Stimulated activated CD4-positive, alpha-beta T cell treated with anti-CD3 and anti-CD28 coated beads, Interleukin-12 subunit alpha, Interleukin-12 subunit beta, amount 100 ng/mL, for 4 hours (primary cell): ENCODE measurements around the gene COTL1.

Experiments used
- DNase-seq: peaks from one replicate; pipeline ENCODE4 v3.0.0-alpha.2; 2020

COTL1 gene

DNA sequence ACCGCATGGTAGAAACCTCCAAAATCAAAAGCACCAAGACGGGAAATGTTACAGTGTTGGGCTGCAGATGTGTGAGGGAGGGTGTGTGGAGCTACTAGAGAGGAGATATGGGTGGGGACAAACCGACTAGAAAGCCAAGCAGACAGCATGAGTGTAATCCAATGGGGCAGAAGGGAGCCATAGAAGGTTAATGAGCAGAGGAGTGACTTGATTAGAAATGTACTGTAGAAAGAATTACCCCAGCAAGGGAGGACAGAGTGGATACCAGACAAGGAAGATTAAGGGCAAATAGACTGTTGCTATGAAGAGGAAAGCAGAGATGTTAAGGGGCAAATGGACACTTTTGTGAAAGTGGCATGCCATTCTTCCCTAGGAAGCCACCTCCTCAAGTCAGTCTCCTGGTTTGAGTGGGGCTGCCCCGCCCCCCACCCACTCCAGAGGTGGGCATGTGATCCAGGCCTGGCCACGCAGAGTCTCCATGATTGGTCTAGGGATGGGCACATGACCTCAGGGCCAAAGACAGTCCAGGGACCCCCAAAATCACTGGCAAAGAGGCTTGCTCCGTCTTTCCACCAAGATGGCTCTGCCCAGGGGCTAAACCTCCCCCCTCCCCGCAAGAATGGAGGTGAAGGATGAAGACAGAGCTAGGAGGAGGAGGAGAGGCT is 4.3 kb downstream of the COTL1 start:
- no peak for DNase-seq

DNA sequence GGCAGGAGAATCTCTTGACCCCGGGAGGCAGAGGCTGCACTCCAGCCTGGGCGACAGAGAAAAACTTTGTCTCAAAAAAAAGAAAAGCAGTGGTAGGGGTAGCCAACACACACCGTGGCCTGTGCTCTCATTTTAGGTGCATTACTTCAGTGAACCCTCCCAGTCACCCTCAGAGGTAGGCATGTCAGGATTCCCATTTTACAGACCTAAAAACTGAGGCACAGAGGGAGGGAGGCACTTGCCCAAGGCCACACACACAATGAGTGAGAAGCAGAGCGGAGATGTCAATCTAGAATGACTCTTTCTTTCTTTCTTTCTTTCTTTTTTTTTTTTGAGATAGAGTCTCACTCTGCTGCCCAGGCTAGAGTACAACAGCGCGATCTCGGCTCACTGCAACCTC is 5.2 kb downstream of the COTL1 start:
- DNase-seq = no peak

DNA sequence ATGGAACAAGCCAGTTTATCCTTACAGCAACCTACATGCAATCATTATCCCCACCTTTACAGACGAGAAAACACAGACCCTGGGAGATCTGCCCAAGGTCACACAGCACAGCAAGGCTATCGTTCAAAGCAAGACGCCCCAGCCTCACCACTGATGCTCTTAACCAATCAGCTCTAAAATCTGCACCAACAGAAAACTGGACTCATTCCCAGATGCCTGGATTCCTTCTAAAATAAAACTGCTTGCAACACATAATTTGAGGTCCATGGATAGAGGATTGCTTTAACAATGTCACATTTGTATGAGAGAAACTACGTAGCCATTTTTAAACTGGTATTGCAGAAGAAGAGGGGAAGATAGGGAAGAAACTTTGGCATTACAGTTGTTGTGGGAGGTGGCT is 6.8 kb downstream of the COTL1 start:
- no peak for DNase-seq

DNA sequence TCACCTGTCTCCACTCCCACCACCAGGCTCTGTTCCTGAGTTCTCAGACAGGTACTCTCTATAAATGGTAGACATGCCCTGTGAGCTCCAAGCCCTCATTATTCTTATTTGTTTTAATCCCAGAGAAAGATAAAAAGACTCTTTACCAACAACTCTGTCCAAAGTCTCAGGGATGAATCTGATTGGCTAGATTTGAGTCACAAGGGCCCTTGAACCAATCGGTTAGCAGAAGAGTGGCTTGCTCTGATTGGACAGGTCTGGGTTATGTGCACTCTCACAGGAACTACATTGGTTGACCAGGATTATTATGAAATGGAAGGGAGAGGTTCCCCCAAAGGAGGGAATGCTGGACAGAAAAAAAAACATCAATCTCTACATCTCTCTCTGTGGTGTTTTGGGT is 7.5 kb downstream of the COTL1 start:
- no peak for DNase-seq

DNA sequence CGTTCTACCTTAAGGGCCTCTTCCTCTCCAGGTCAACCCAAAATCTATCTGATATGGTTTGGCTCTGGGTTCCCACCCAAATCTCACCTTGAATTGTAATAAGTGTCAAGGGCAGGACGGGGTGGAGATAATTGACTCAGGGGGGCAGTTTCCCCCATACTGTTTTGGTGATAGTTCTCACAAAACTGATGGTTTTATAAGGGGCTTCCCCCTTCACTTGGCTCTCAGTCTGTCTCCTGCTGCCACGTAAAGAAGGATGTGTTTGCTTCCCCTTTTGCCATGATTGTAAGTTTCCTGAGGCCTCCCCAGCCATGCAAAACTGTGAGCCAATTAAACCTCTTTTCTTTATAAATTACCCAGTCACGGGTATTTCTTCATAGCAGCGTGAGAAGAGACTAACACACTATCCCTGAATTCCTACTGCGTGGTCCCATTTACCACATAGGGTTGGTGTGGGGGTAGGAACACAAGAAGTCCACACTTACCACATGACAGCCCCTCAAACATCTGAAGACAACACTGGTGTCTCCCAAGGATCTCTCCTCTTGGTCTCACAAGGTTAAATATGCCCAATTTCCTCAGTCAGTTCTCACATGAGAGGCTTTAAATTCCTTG is 8.2 kb downstream of the COTL1 start:
- DNase-seq = no peak

DNA sequence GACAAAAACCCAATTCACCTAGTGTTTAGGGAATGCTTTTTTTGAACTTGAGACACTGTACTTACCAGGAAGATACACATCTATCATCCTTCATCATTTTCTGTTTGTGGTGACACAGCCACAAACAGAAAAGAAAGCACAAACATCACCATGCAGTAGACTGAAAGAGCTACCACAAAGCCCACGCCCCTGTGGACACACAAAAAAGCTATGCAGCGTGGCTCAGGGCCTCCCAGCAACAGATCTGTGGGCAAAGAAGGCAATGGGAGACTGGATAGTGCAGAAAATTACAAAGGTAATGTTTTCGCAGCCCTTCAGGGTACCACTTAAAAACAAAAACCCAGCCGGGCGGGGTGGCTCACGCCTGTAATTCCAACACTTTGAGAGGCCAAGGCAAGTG is 9.6 kb downstream of the COTL1 start:
- DNase-seq = no peak

DNA sequence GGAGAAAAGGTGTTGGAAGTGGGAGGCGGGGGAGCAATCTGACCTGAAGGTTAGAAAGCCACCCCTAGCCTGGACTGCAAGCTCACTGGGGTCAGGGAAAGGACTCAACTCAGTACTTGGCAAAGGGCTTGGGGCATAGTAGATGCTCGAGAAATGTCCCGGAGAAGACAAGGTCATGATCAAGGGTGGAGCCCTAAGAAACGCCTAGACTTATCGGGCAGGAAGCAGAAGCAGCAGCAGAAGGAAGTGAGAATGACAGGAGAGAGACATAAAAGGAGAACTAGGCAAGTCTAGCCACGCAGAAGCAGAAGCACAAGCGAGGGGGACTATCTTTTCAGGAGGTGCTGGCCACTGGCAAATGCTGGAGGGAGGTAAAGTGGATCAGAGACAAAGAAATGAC is 10.2 kb downstream of the COTL1 start:
- no peak for DNase-seq

DNA sequence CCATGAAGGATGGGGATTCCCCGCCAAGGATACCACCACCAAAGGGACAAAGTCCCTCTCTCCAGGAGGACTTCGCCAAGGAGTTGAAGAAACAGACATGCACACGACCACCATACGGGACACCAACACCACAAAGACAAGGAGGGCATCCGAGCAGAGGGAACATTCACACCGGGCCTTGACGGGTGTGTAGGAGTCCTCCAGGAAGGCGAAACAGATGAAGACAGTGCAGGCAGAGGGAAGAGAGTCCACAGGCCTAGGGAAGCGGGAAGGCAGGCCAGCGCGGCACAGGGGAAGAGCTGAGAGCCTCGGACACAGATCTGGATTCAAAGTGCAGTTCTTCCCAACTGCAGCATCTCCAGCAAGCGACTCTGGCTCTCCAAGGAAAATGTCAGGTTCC is 10.8 kb downstream of the COTL1 start:
- DNase-seq = no peak

DNA sequence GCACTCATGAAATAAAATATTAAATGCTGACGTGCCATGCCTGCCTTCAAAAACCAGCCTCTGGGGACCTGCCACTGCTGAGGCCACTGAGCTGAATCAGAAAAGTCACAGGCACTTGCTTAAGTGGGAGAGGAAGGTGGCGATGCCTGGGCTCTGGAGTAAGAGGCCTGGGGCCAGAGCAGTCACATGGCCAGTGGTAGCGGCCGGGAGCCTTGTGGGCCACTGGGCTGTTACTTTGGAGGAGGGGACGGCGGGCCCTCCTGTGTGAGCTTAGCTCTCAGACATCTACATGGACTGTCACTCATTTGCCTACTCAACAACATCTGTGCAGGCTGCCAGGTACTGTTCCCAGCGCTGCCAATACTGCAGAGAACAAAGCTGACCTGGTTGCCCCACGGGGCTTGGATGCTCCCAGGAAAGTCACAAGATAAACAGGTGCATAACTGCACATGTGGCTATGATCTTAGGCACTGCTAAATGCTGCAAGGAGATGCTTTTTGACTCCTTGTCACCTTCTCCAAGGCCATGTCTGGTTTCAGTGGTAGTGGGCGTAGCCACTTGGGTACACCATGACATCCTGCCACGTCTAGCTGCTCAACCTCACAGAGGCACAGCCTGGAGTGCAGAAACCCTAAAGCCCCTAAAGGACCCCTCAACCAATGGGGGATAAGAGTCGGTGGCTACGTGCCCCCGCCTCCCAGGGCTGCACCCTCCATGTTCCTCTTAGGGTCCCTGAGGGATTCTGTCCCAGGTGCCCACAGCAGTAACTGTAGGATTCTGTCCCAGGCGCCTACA is 11.6 kb downstream of the COTL1 start:
- no peak for DNase-seq

DNA sequence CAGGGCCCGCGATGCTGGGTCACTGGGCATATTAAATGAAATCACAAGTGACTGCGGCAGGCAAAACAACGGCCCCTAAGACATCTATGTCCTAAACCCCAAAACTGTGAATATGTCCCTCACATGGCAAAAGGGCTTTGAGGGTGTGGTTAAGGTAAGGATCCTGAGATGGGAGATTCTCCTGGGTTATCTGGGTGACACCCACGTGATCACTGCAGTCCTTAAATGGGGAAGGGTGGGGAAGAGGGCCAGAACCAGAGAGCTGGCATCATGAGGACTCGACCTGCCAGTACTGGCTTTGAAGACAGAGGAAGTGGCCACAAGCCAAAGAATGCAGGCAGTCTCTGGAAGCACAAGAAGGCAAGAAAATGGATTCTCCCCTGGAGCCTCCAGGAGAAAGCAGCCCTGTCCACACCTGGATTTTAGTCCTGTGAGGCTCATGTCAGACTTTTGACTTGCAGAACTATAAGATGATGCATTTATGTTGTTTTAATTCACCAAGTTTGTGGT is 12.5 kb downstream of the COTL1 start:
- DNase-seq = no peak

DNA sequence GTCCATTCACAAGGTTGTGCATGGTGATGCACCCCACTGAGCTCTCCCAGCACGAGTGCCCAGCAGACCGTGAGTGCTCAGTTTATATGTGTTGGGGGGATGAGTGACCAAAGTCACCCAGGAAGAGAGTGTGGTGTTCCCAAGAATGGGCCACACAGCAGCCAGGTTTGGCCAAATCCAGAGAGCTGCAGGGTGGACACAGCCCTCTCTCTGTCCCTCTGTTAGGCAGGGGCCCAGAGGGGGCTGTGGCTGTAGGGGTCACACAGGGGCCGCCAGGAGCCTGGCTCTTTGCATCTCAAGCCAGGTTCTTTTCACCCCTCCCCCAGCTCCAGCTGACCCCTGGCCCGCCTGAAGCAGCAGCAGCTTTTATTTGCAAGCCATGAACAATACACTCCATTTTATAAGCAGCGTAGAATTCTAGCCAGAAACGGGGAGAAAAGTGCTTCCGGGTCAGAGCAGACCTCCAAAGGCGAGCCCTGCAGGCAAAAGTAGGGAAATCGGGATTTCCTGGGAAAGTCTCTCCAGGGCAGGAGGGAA is 13.3 kb downstream of the COTL1 start:
- DNase-seq = no peak

DNA sequence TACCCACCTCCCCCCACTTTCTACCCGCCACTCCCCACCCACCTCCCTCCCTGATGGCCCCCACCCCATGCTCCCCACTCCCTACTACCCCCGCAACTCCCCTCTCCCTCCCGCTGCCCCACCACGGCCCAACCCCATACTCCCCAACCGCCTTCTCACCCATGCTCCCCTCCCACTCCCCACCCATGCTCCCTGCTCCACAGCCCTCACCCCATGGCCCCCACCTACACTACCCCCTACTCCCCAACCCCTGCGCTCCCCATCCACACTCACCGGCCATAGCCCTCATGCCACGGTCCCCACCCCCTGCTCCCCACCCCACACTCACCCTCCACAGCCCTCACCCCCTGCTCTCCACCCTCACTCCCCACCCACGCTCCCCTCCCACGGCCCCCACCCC is 13.9 kb downstream of the COTL1 start:
- DNase-seq = no peak

DNA sequence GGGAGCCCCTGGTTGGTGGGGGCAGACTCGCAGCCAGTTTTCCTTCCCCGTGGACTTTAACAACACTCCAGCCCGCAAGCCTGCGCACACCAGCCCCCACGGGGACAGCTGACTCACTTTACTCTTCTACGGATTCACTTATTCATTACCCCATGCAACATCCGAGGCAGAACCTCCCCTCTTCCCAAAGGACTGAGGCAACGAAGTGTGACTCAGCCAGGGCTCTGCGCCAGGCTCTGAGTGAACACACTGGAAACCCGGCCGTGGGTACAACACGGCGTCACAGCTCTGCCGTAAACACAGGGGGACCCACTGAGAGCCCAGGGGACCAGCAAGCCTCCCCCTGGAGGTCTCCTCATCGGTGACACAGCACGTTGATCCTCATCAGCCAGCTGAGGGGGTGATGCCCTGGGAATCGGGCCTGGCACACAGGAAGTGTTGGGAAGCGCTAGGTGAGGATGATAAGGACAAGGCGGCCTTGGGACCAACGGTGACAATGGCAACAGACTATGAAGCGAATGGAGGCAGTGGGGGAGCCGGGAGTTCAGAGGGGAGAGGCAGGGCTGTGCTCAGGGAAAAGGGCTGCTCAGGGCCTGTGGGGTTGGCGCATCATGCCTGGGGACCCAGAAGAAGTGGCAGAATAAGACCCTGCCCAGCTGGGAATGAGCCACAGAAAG is 14.6 kb downstream of the COTL1 start:
- no peak for DNase-seq

DNA sequence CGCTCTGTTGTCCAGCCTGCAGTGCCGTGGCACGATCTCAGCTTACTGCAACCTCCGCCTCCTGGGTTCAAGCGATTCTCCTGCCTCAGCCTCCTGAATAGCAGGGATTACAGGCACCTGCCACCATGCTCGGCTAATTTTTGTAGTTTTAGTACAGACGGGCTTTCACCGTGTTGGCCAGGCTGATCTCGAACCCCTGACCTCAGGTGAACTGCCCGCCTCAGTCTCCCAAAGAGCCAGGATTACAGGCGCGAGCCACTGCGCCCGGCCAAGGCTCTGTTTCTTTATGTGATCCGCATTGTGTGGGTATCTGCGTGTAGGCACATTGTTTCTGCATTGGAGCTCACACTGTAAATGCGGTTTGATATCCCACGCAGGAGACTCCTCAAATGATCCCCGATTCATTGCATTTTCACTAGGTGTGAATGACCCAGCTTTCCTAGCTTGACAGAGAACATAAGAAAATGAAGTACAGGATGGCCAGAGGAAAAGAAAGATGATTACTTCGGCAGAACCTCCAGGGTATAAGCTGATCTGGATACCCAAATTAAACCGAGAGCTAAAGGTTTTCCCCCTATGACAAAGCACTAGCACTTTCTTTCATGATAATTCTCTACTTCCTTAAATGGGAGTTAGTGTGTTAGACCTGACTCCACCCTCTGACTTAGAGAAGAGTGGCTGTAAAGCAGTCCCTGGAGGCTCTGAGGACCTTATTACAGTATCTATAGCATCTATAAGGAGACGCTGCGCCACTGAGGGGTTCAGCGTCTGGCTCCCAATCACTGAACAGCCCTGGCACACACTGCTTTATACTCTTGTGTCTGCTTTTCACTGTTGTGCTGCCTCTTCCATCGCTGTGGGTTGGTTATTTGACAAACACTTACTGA is 17.3 kb downstream of the COTL1 start:
- no peak for DNase-seq

DNA sequence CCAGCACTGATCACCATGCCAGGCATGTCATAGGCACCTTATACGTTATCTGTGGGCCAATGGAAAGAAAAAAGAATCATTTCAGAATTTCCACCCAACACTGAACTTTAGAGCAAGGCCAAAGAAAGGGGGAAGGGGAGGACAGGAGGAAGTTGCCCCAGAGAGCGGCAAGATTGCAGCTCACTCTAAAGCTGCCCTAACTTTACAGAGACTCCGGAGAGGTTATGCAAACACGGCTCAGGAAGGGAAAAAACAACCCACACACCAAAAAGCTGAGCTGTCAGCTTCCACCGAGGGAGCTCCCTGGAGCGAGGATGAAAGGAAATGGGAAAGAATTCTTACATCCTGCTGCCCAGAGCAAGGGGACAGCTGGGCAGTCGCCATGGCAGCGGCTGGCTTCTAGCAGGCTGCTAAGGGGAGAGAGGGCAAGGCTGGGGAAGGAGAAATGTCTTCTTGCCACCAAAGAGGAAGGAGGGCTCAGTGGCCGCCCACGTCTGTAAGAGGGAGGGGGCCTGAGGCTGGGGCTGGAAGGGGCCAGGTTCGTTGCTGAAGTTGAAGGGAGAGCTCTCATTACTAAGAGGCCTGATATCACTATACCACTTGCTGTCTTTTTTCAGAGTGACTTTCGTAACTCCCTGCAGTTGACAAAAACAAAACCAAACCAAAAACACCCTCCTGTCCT is 18.2 kb downstream of the COTL1 start:
- DNase-seq = peak; percentile 63

DNA sequence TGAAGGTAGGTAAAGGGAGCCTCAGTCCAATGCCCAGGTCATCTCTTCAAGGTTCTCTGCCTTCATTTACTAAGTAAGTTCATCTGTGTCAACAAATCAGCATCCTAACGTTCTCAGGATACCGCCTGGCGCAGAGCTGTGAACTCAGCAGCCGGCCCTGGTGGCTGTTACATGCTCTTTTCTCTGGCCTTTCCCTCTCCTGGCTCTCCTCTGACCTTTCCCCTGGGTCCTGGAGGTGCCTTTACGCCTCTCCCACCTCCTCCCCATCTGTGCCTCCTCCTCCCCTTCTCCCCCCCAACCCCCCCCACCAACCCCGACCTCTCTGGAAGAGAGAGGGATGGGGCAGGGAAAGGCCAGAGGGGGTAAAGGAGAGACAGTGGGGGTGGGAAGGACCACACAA is 19.5 kb downstream of the COTL1 start:
- no peak for DNase-seq

DNA sequence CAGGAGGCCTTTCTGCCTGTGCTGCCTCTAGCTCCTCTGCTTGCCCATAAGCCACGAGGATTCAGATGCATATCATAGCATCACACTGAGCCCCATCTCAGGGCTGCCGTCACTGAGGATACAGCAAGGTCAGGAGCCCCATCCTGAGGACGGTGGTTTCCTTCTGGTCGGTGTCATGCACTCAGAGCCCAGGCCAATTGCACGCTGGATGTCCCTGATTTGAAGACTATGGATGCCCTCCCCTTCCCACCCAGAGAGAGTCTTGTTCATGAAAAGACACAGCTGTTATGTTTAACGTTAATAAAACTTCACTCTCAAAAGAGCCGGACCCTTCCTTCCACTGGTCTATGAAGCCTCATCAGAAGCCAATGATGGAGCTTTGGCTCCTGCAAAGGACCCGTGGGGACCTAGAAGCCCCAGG is 19.9 kb downstream of the COTL1 start:
- DNase-seq = no peak

DNA sequence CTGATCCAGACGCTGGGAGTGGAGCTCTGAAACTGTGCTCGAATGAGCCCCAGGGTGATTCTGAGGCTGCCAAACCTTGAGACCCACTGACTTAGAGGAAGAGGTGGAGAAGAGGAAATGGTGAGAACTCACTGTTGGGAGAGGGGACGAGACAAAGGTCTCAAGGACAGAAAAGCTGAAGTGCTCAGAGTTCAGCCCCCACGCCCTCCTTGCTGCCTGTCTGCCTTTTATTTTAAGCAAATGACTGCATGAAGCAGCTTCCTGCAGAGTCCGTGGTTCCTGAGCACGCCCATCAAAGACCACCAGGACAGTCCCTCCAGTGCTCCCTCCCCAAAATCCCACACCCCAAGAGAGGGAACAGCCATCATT is 20.4 kb downstream of the COTL1 start:
- DNase-seq = no peak

DNA sequence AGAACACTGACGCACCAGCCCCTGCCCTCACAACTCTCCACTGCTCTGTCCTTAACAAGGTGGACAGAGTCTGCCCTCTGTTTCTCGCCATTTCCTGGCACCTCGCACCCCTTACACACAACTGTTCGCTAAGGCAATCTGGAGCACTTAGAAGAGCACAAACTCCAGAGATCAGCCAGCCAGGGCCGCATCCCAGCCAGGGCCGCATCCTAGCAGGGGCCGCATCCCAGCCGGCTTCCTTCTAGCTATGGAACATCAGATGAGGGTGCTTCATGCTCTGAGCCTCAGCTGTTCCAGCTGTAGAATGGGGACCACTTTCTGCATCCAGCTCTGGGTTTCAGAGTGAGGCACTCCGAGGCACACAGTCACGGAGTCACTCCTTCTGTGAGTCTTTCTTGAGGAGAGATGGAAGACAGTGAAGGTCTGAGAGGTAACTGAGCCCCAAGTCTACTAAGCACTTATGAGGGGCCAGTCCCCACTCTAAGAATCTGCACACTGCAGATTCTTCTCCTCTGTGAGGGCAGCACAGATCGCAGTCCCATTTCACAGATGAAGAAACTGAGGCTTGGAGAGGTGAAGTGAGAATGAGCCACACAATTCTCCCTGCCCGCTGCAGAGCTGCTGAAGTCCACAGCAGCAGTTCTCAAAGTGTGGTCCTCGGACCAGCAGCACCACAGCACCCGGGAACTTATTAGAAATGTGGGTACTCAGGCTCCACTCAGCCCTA is 20.9 kb downstream of the COTL1 start:
- no peak for DNase-seq

DNA sequence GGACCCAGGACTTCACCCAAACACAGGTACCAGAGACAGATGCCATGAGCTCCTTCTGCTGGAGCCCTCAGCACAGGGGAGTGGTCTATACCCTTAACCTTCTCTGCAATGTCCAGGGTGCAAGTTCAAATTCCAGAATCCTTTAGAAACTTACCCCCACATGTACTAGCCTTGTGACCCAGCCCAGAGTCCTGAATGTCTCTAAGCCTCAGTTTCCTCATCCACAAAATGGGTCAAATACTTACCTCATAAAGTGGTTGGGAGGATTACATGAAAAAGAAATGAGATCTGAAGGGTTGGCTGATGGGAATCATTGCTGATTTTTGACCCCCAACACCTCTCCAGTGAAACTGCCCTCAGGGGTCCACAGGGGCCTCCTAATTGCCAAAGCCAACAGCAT is 21.7 kb downstream of the COTL1 start:
- DNase-seq = no peak

DNA sequence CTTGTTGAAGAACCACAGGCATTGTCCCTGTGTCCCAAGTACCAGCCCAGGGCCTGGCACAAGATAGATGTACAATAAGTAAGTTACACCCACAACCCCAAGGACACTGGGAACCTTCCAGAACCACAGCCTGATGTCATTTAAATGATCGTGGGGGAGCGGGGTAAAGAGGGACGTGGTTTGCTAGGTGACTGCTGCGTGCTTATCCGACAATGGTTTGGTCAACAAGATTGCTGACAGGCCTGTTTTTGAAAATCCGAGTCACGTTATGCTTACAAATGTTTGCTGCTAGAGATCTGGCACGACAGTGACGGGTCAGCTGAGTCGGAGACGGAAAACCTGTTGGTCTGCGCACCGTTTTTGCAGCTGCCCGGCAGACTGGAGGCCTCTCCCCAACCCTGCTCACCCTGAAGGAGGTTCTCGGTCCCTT is 22.8 kb downstream of the COTL1 start:
- no peak for DNase-seq
